ENCODE measurements around the gene KIF27.
"Not testable (repeated sequence)": the region's sequence is repeated elsewhere in the genome, so short reads cannot be mapped to it uniquely, and the experiment has no call there.

KIF27 gene

DNA sequence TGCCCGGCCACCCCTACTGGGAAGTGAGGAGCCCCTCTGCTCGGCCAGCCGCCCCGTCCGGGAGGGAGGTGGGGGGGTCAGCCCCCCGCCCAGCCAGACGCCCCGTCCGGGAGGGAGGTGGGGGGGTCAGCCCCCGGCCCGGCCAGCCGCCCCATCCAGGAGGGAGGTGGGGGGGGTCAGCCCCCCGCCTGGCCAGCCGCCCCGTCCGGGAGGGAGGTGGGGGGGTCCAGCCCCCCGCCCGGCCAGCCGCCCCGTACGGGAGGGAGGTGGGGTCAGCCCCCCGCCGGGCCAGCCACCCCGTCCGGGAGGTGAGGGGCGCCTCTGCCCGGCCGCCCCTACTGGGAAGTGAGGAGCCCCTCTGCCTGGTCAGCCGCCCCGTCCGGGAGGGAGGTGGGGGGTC, 116.8 kb downstream of the KIF27 start:
- FAIRE-seq: not testable (repeated sequence)

DNA sequence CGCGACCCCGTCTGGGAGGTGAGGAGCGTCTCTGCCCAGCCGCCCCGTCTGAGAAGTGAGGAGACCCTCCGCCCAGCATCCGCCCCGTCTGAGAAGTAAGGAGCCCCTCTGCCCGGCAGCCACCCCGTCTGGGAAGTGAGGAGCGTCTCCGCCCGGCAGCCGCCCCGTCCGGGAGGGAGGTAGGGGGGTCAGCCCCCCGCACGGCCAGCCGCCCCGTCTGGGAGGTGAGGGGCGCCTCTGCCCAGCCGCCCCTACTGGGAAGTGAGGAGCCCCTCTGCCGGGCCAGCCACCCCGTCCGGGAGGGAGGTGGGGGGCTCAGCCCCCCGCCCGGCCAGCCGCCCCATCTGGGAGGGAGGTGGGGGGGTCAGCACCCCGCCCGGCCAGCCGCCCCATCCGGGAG, 117.3 kb downstream of the KIF27 start:
- FAIRE-seq: not testable (repeated sequence)

GRCh38 chr9:83800236-83801033, 120.8 kb downstream of the KIF27 start:
- no peak for FAIRE-seq

DNA sequence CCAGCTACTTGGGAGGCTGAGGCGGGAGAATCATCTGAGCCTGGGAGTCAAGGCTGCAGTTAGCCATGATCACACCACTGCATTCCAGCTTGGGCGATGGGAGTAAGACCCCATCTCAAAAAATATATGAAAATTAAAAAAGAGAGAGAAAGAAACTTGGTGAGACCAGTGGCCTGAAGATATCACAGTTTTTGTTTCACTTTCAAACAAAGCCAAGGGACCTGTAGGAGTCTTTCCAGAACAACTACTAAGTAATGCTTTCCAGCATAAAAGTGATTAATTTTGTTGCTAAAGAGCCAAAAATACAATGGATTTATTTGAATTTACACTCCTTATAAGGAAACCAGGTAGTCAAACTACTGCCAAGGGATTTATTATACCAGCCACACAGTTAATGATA, 127.2 kb downstream of the KIF27 start:
- no peak for FAIRE-seq

DNA sequence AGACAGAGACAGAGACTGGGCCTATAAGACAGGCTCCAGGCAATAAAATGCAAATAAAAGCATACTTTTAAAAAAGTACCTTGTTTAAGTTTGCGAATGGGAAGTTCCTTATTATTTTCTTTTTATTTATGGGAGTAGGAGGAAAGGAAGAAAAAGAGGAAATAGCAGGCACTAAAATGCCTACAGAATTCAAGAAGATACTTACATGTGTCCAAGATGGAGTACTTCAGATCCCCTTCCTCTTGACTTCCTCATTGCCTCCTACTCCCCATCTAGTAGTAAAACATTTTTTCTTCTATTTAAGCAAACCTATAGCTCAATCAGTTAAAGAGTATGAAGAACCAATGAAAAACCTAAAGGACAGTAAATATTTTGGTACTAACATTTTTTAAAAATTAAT, 128.5 kb downstream of the KIF27 start:
- no peak for FAIRE-seq

Data from A204.1 (cell line).